M059J (cell line): ENCODE measurements around the gene KCTD21. TPM values are rescaled to one million over a fixed set of nuclear protein-coding genes. Genes with fewer than 3 reads are reported as not detected.
"Not testable (repeated sequence)": the region's sequence is repeated elsewhere in the genome, so short reads cannot be mapped to it uniquely, and the experiment has no call there.

Experiments used
- DNase-seq: peaks from one replicate; pipeline ENCODE4 v3.0.0-alpha.2; 2012; ENCODE audit warnings: low read depth
- total RNA-seq: library from RNA; depleted of rRNA; stranded (reverse); fragments of >200 nt; shearing (Covaris generic); gene quantifications from 2 replicates; pipeline ENCODE4 v1.2.3, GENCODE V29; 2014

The KCTD21 gene
- total RNA-seq, 1 experiment from 2014 or later = 7.7 TPM

GRCh38 chr11:78175862-78176261 lies 12.6 kb downstream of the KCTD21 start:
- DNase-seq = not testable (repeated sequence)

GRCh38 chr11:78171951-78172350 lies 16.5 kb downstream of the KCTD21 start:
- no peak for DNase-seq

- no peak for DNase-seq
Measured at GRCh38 chr11:78170874-78171549, 17.4 kb downstream of the KCTD21 start.

GRCh38 chr11:78170413-78170812 lies 18.0 kb downstream of the KCTD21 start:
- DNase-seq = no peak

GRCh38 chr11:78168539-78169477 lies 19.6 kb downstream of the KCTD21 start:
- DNase-seq = no peak

GRCh38 chr11:78166855-78167469 lies 21.5 kb downstream of the KCTD21 start:
- no peak for DNase-seq

- DNase-seq = no peak
Measured at GRCh38 chr11:78164471-78164870, 24.0 kb downstream of the KCTD21 start.

- DNase-seq = no peak
Measured at GRCh38 chr11:78163828-78164227, 24.6 kb downstream of the KCTD21 start.

GRCh38 chr11:78161962-78162371 lies 26.5 kb downstream of the KCTD21 start:
- DNase-seq = no peak

GRCh38 chr11:78161346-78161745 lies 27.1 kb downstream of the KCTD21 start:
- DNase-seq = no peak

GRCh38 chr11:78160557-78160956 lies 27.9 kb downstream of the KCTD21 start:
- DNase-seq = no peak

- no peak for DNase-seq
Measured at GRCh38 chr11:78158987-78159652, 29.3 kb downstream of the KCTD21 start.

- no peak for DNase-seq
Measured at GRCh38 chr11:78156127-78156844, 32.1 kb downstream of the KCTD21 start.

- no peak for DNase-seq
Measured at GRCh38 chr11:78151804-78152203, 36.6 kb downstream of the KCTD21 start.

GRCh38 chr11:78150754-78151153 lies 37.7 kb downstream of the KCTD21 start:
- DNase-seq = no peak

GRCh38 chr11:78150346-78150745 lies 38.1 kb downstream of the KCTD21 start:
- no peak for DNase-seq

GRCh38 chr11:78149646-78150045 lies 38.8 kb downstream of the KCTD21 start:
- DNase-seq = peak; percentile 35

- no peak for DNase-seq
Measured at GRCh38 chr11:78147807-78148206, 40.6 kb downstream of the KCTD21 start.

GRCh38 chr11:78145511-78146025 lies 42.9 kb downstream of the KCTD21 start:
- no peak for DNase-seq

- no peak for DNase-seq
Measured at GRCh38 chr11:78140392-78141077, 47.9 kb downstream of the KCTD21 start.
